Measurements from ENCODE around the gene AJM1. TPM values are rescaled to one million over a fixed set of nuclear protein-coding genes. Genes with fewer than 3 reads are reported as not detected.
"Not testable (repeated sequence)": the region's sequence is repeated elsewhere in the genome, so short reads cannot be mapped to it uniquely, and the experiment has no call there.

Gene AJM1
- total RNA-seq: 1 to 10 TPM in 1 of 4 donors, under 1 TPM in 3; 0.72 to 2.5 (median 0.78) TPM

GRCh38 chr9:136842380-136842948 is at the start of gene AJM1:
TSS of gene AJM1 (plus strand) at chr9:136842478. CDS start at chr9:136844415, 1,937 bp downstream.
- peak; percentile 50 for ATAC-seq (ENCODE audit: low FRiP score)
- not testable (repeated sequence) for DNase-seq (ENCODE audit: low spot score)

GRCh38 chr9:136793086-136793946 is 49.0 kb upstream of the AJM1 start:
- TF ChIP-seq CTCF (IDR thresholded peaks at IDR 0.05): no peak
- DNase-seq (ENCODE audit: low spot score): no peak
- no peak for ATAC-seq (ENCODE audit: low FRiP score)

- no peak for ATAC-seq (ENCODE audit: low FRiP score)
- TF ChIP-seq CTCF (IDR thresholded peaks at IDR 0.05): no peak
- DNase-seq (ENCODE audit: low spot score): no peak
Measured at GRCh38 chr9:136794281-136794999, 47.8 kb upstream of the AJM1 start.

GRCh38 chr9:136795000-136795348 is 47.3 kb upstream of the AJM1 start:
- ATAC-seq (ENCODE audit: low FRiP score) (no peak), DNase-seq (ENCODE audit: low spot score) (no peak)
- TF ChIP-seq CTCF (IDR thresholded peaks at IDR 0.05): no peak

- DNase-seq (ENCODE audit: low spot score) (no peak), ATAC-seq (ENCODE audit: low FRiP score) (no peak)
- TF ChIP-seq CTCF (IDR thresholded peaks at IDR 0.05): no peak
Measured at GRCh38 chr9:136796238-136796774, 46.0 kb upstream of the AJM1 start, which contains the start of gene CCDC183. TSS of gene CCDC183 (plus strand) at chr9:136796338. CDS start at chr9:136796398, 60 bp downstream.

GRCh38 chr9:136796775-136797347 is 45.4 kb upstream of the AJM1 start:
- not testable (repeated sequence) for DNase-seq (ENCODE audit: low spot score); ATAC-seq (ENCODE audit: low FRiP score)

- ATAC-seq (ENCODE audit: low FRiP score): no peak
- TF ChIP-seq CTCF (IDR thresholded peaks at IDR 0.05): no peak
- DNase-seq (ENCODE audit: low spot score): no peak
Measured at GRCh38 chr9:136798708-136799078, 43.6 kb upstream of the AJM1 start.
